WTC11 (cell line): ENCODE measurements around the gene AREL1. TPM values are rescaled to one million over a fixed set of nuclear protein-coding genes. Genes with fewer than 3 reads are reported as not detected.

ENCODE experiments used
- ATAC-seq: fragments of 200-7000 bp; cut with Tn5 transposase; 2 replicates; pipeline ENCODE4 v1.10.0; 2021; ENCODE audit warnings: mild to moderate bottlenecking, moderate library complexity
- CTCF ChIA-PET: fragments of 300-600 bp; sonication (Branson Sonifier 250); formaldehyde crosslinking; loops from one replicate; lab custom pipeline; 2021; ENCODE audit warnings: antibody characterized with exemption; lab: Charles Lee
- POLR2A ChIA-PET: fragments of 350-600 bp; sonication (Branson Sonifier 250); formaldehyde crosslinking; loops from one replicate; lab custom pipeline; 2021; ENCODE audit warnings: antibody characterized with exemption; lab: Charles Lee
- DNase-seq: peaks from one replicate; pipeline ENCODE4 v3.0.0; 2021; ENCODE audit warnings: low spot score
- H3K27ac Mint-ChIP-seq: 2 replicates; pipeline ENCODE4 v1.8.0; 2021; ENCODE audit warnings: mixed read lengths
- H3K27me3 Mint-ChIP-seq: 2 replicates; pipeline ENCODE4 v1.8.0; 2021; ENCODE audit warnings: low read depth, mild to moderate bottlenecking, moderate library complexity, mixed read lengths
- H3K36me3 Mint-ChIP-seq: 2 replicates; pipeline ENCODE4 v1.8.0; 2021; ENCODE audit warnings: mixed read lengths
- H3K4me1 Mint-ChIP-seq: 2 replicates; pipeline ENCODE4 v1.8.0; 2022; ENCODE audit warnings: mixed read lengths
- H3K4me3 Mint-ChIP-seq: 2 replicates; pipeline ENCODE4 v1.8.0; 2021; ENCODE audit warnings: mild to moderate bottlenecking, moderate library complexity, mixed read lengths
- H3K9me3 Mint-ChIP-seq: 2 replicates; pipeline ENCODE4 v1.8.0; 2021; ENCODE audit warnings: mixed read lengths
- AFF4 ChIP-seq: sonication (generic); formaldehyde crosslinking; IDR thresholded peaks from 2 replicates; pipeline ENCODE4 v1.8.1; 2023; ENCODE audit warnings: mild to moderate bottlenecking, missing genetic modification reagents, borderline replicate concordance
- ATF2 ChIP-seq: sonication (generic); formaldehyde crosslinking; IDR thresholded peaks from 2 replicates; pipeline ENCODE4 v1.8.1; 2022; ENCODE audit warnings: low read depth, missing genetic modification reagents, borderline replicate concordance
- EMX1 ChIP-seq: fragments of 250-450 bp; sonication (Bioruptor Pico); IDR thresholded peaks from 2 replicates; pipeline ENCODE4 v1.8.0; 2021; ENCODE audit warnings: mild to moderate bottlenecking
- GRHL2 ChIP-seq: fragments of 250-450 bp; sonication (Bioruptor Pico); IDR thresholded peaks from 2 replicates; pipeline ENCODE4 v1.8.0; 2022; ENCODE audit warnings: mild to moderate bottlenecking, moderate library complexity; ENCODE audit not compliant: insufficient replicate concordance, severe bottlenecking
- MYBL2 ChIP-seq: sonication (generic); formaldehyde crosslinking; IDR thresholded peaks from 2 replicates; pipeline ENCODE4 v1.8.1; 2023; ENCODE audit warnings: mild to moderate bottlenecking, moderate library complexity, missing genetic modification reagents
- NFATC4 ChIP-seq: fragments of 250-450 bp; sonication (Bioruptor Pico); IDR thresholded peaks from 2 replicates; pipeline ENCODE4 v1.9.0; 2021; ENCODE audit warnings: mild to moderate bottlenecking
- PREB ChIP-seq: sonication (generic); formaldehyde crosslinking; IDR thresholded peaks from 2 replicates; pipeline ENCODE4 v1.8.1; 2022; ENCODE audit warnings: mild to moderate bottlenecking, missing genetic modification reagents, moderate library complexity, borderline replicate concordance
- SP1 ChIP-seq: sonication (generic); formaldehyde crosslinking; conservative IDR thresholded peaks from 2 replicates; pipeline ENCODE4 v1.8.1; 2022; ENCODE audit warnings: missing genetic modification reagents
- ZNF138 ChIP-seq: sonication (generic); formaldehyde crosslinking; conservative IDR thresholded peaks from 2 replicates; pipeline ENCODE4 v1.8.1; 2022; ENCODE audit warnings: mild to moderate bottlenecking, moderate library complexity, missing genetic modification reagents
- ZNF317 ChIP-seq: sonication (generic); formaldehyde crosslinking; IDR thresholded peaks from 2 replicates; pipeline ENCODE4 v1.8.1; 2023; ENCODE audit warnings: low read depth, mild to moderate bottlenecking, moderate library complexity, missing genetic modification reagents, borderline replicate concordance
- total RNA-seq: library from RNA; stranded (reverse); gene quantifications from 3 replicates; pipeline ENCODE4 v1.2.3, GENCODE V29; 2021
- TF ChIP-seq, protein P1 (sequence below): sonication (generic); formaldehyde crosslinking; IDR thresholded peaks from 2 replicates; pipeline ENCODE4 v1.8.0; 2022; ENCODE audit warnings: missing genetic modification reagents
- TF ChIP-seq, protein P2 (sequence below): fragments of 250-450 bp; sonication (Bioruptor Pico); IDR thresholded peaks from 2 replicates; pipeline ENCODE4 v1.8.0; 2021; ENCODE audit warnings: mild to moderate bottlenecking
- TF ChIP-seq, protein P3 (sequence below): sonication (generic); formaldehyde crosslinking; IDR thresholded peaks from 2 replicates; pipeline ENCODE4 v1.8.1; 2022; ENCODE audit warnings: missing genetic modification reagents, borderline replicate concordance

The AREL1 gene
- total RNA-seq, 1 experiment from 2014 or later, result 37.0 TPM

DNA sequence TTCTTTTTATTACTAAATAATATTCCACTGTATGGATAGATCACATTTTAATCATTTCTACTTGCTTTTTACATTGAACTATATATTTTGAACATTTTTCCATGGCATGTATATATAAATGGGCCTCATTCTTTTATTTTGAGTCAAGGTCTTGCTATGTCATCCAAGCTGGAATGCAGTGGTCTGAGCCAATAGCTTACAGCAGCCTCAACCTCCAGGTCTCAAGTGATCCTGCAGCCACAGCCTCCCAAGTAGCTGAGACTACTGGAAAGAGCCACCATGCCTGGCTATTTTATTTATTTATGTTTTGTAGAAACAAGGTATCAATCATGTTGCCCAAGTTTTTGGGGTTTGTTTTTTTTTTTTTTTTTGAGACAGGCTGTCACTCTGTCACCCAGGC lies 7.6 kb upstream of the AREL1 start:
- Mint-ChIP-seq H3K27me3 (no peaks in the 10 kb centered on the region), H3K36me3 (peaks cover 26% of the 10 kb centered on the region), H3K4me3 (no peak overlapping the region), H3K9me3 (no peaks in the 10 kb centered on the region), H3K27ac (no peak overlapping the region)
- no peak for ATAC-seq
- TF ChIP-seq SP1 (CRISPR knock-in tag) (no peak), NFATC4 (CRISPR knock-in tag) (no peak), EMX1 (CRISPR knock-in tag) (no peak), AFF4 (no peak), GRHL2 (CRISPR knock-in tag) (no peak), MYBL2 (CRISPR knock-in tag) (no peak), ZNF138 (CRISPR knock-in tag) (no peak), PREB (no peak), ZNF317 (CRISPR knock-in tag) (no peak), ATF2 (no peak)
- TF ChIP-seq, protein P1, sequence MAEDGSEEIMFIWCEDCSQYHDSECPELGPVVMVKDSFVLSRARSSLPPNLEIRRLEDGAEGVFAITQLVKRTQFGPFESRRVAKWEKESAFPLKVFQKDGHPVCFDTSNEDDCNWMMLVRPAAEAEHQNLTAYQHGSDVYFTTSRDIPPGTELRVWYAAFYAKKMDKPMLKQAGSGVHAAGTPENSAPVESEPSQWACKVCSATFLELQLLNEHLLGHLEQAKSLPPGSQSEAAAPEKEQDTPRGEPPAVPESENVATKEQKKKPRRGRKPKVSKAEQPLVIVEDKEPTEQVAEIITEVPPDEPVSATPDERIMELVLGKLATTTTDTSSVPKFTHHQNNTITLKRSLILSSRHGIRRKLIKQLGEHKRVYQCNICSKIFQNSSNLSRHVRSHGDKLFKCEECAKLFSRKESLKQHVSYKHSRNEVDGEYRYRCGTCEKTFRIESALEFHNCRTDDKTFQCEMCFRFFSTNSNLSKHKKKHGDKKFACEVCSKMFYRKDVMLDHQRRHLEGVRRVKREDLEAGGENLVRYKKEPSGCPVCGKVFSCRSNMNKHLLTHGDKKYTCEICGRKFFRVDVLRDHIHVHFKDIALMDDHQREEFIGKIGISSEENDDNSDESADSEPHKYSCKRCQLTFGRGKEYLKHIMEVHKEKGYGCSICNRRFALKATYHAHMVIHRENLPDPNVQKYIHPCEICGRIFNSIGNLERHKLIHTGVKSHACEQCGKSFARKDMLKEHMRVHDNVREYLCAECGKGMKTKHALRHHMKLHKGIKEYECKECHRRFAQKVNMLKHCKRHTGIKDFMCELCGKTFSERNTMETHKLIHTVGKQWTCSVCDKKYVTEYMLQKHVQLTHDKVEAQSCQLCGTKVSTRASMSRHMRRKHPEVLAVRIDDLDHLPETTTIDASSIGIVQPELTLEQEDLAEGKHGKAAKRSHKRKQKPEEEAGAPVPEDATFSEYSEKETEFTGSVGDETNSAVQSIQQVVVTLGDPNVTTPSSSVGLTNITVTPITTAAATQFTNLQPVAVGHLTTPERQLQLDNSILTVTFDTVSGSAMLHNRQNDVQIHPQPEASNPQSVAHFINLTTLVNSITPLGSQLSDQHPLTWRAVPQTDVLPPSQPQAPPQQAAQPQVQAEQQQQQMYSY (CRISPR knock-in tag), result no peak
- TF ChIP-seq, protein P2, sequence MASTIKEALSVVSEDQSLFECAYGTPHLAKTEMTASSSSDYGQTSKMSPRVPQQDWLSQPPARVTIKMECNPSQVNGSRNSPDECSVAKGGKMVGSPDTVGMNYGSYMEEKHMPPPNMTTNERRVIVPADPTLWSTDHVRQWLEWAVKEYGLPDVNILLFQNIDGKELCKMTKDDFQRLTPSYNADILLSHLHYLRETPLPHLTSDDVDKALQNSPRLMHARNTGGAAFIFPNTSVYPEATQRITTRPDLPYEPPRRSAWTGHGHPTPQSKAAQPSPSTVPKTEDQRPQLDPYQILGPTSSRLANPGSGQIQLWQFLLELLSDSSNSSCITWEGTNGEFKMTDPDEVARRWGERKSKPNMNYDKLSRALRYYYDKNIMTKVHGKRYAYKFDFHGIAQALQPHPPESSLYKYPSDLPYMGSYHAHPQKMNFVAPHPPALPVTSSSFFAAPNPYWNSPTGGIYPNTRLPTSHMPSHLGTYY (CRISPR knock-in tag), result no peak
- TF ChIP-seq, protein P3, sequence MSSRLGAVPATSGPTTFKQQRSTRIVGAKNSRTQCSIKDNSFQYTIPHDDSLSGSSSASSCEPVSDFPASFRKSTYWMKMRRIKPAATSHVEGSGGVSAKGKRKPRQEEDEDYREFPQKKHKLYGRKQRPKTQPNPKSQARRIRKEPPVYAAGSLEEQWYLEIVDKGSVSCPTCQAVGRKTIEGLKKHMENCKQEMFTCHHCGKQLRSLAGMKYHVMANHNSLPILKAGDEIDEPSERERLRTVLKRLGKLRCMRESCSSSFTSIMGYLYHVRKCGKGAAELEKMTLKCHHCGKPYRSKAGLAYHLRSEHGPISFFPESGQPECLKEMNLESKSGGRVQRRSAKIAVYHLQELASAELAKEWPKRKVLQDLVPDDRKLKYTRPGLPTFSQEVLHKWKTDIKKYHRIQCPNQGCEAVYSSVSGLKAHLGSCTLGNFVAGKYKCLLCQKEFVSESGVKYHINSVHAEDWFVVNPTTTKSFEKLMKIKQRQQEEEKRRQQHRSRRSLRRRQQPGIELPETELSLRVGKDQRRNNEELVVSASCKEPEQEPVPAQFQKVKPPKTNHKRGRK (CRISPR knock-in tag), result no peak
- TF ChIP-seq, all 79 proteins: peak for 0
- CTCF ChIA-PET, result no interaction called here
- DNase-seq, result no peak
- POLR2A ChIA-PET, result no interaction called here
- no peaks in the 10 kb centered on the region for H3K4me1 Mint-ChIP-seq
